Measurements from ENCODE around the gene UGT1A10. TPM values are rescaled to one million over a fixed set of nuclear protein-coding genes. Genes with fewer than 3 reads are reported as not detected.

UGT1A10 gene
- total and polyA plus RNA-seq, 8 donors = 0.09 TPM; not detected in 7

DNA sequence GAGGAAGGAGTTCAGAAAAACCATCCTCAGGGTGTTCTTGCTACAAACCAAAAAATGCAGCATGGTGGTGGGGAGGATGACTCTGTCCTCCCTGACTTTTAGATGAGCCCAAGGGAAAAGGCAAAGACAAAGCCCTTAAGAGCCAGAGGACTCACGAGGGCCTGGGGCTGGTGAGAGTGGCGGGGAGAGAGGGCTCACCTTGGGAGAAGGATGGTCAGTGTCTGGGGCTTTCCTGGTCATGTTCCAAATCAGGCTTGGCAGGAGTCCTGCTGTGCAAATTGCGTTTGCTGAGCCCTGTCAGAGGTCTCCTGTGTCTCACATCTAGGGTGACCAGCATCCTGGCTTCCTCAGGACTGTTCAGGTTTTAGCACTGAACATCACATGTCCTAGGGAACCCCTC is 128.5 kb downstream of the UGT1A10 start:
- no peaks in the 10 kb centered on the region for H3K4me1 ChIP-seq
- WGBS, 2 donors = 32 to 40% methylated on average over 3 of the region's 3 CpGs
- H3K27ac ChIP-seq = no peak overlapping the region
- FAIRE-seq (no peak), DNase-seq (no peak), ATAC-seq (no peak)
- H3K4me3 ChIP-seq = no peak overlapping the region
- no peaks in the 10 kb centered on the region for H3K9me3 ChIP-seq
- H3K36me3 ChIP-seq = no peaks in the 10 kb centered on the region
- TF ChIP-seq, protein P1, sequence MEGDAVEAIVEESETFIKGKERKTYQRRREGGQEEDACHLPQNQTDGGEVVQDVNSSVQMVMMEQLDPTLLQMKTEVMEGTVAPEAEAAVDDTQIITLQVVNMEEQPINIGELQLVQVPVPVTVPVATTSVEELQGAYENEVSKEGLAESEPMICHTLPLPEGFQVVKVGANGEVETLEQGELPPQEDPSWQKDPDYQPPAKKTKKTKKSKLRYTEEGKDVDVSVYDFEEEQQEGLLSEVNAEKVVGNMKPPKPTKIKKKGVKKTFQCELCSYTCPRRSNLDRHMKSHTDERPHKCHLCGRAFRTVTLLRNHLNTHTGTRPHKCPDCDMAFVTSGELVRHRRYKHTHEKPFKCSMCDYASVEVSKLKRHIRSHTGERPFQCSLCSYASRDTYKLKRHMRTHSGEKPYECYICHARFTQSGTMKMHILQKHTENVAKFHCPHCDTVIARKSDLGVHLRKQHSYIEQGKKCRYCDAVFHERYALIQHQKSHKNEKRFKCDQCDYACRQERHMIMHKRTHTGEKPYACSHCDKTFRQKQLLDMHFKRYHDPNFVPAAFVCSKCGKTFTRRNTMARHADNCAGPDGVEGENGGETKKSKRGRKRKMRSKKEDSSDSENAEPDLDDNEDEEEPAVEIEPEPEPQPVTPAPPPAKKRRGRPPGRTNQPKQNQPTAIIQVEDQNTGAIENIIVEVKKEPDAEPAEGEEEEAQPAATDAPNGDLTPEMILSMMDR (IDR thresholded peaks at IDR 0.05) = no peak
- H3K27me3 ChIP-seq = no peaks in the 10 kb centered on the region
- intact Hi-C loops (cut with DNase I) = no loop called here

DNA sequence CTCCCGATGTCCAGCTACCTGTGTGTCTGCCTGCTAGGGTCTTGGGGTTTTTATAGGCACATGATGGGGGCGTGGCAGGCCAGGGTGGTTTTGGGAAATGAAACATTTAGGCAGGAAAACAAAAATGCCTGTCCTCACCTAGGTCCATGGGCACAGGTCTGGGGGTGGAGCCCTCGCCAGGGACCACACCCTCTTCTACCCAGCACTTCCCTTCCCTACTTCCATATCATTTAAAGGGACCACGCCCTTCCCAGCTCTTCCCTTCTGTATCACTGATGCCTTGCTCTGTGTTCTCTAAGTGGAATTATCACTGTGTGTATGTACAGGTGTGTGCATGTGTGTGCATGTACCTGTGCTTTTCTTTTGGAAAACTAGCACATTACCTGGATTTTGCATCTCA is 130.2 kb downstream of the UGT1A10 start:
- 61 to 72% methylated on average over 4 of the region's 4 CpGs for WGBS, 2 donors
- H3K9me3 ChIP-seq = no peaks in the 10 kb centered on the region

DNA sequence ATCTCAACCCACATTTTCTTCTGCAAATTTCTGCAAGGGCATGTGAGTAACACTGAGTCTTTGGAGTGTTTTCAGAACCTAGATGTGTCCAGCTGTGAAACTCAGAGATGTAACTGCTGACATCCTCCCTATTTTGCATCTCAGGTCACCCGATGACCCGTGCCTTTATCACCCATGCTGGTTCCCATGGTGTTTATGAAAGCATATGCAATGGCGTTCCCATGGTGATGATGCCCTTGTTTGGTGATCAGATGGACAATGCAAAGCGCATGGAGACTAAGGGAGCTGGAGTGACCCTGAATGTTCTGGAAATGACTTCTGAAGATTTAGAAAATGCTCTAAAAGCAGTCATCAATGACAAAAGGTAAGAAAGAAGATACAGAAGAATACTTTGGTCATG is 131.8 kb downstream of the UGT1A10 start:
- no peak overlapping the region for H3K27ac ChIP-seq
- 64 to 69% methylated on average over 4 of the region's 4 CpGs for WGBS, 2 donors
- TF ChIP-seq, protein P1 (IDR thresholded peaks at IDR 0.05) = no peak
- ATAC-seq (no peak), FAIRE-seq (no peak), DNase-seq (no peak)
- H3K4me3 ChIP-seq = no peak overlapping the region
- no peaks in the 10 kb centered on the region for H3K4me1 ChIP-seq
- intact Hi-C loops (cut with DNase I) = no loop called here
- no peaks in the 10 kb centered on the region for H3K9me3 ChIP-seq
- H3K27me3 ChIP-seq = no peaks in the 10 kb centered on the region
- H3K36me3 ChIP-seq = no peaks in the 10 kb centered on the region

More for the DNA sequence above, 130.2 kb downstream of the UGT1A10 start:
- TF ChIP-seq, protein P1 (IDR thresholded peaks at IDR 0.05) = no peak
- ATAC-seq (no peak), DNase-seq (no peak), FAIRE-seq (no peak)
- Histone ChIP-seq H3K36me3 (no peaks in the 10 kb centered on the region), H3K27ac (no peak overlapping the region), H3K4me3 (no peak overlapping the region), H3K4me1 (no peaks in the 10 kb centered on the region), H3K27me3 (no peaks in the 10 kb centered on the region)
- intact Hi-C loops (cut with DNase I) = no loop called here

GRCh38 chr2:233769260-233769659 is 133.0 kb downstream of the UGT1A10 start:
- no peaks in the 10 kb centered on the region for H3K4me1 ChIP-seq
- TF ChIP-seq, protein P1 (IDR thresholded peaks at IDR 0.05) = no peak
- intact Hi-C loops (cut with DNase I) = no loop called here
- H3K27ac ChIP-seq = no peak overlapping the region
- H3K36me3 ChIP-seq = no peaks in the 10 kb centered on the region
- no peak for FAIRE-seq
- no peak for DNase-seq
- no peaks in the 10 kb centered on the region for H3K27me3 ChIP-seq
- no peaks in the 10 kb centered on the region for H3K9me3 ChIP-seq
- ATAC-seq = no peak
- no peak overlapping the region for H3K4me3 ChIP-seq
- 77 to 89% methylated on average over 9 of the region's 9 CpGs for WGBS, 2 donors

DNA sequence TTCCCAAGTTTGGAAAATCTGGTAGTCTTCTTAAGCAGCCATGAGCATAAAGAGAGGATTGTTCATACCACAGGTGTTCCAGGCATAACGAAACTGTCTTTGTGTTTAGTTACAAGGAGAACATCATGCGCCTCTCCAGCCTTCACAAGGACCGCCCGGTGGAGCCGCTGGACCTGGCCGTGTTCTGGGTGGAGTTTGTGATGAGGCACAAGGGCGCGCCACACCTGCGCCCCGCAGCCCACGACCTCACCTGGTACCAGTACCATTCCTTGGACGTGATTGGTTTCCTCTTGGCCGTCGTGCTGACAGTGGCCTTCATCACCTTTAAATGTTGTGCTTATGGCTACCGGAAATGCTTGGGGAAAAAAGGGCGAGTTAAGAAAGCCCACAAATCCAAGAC is 135.9 kb downstream of the UGT1A10 start:
- 76 to 80% methylated on average over 16 of the region's 16 CpGs for WGBS, 2 donors
- Histone ChIP-seq H3K36me3 (no peaks in the 10 kb centered on the region), H3K9me3 (no peaks in the 10 kb centered on the region), H3K4me1 (no peaks in the 10 kb centered on the region), H3K27me3 (no peaks in the 10 kb centered on the region), H3K27ac (no peak overlapping the region), H3K4me3 (no peak overlapping the region)
- FAIRE-seq (no peak), ATAC-seq (no peak), DNase-seq (no peak)
- intact Hi-C loops (cut with DNase I) = no loop called here
- TF ChIP-seq, protein P1 (IDR thresholded peaks at IDR 0.05) = no peak

Measured in pancreas (tissue), 10 donors.